A673 (cell line): Measurements from ENCODE around the gene LILRB1.

Experiments used
- EZH2 ChIP-seq: fragments of 200-600 bp; sonication (generic); IDR thresholded peaks from 2 replicates; pipeline ENCODE4 v1.6.1; 2017; ENCODE audit warnings: borderline replicate concordance, low read depth, mild to moderate bottlenecking, mixed read lengths, antibody characterized with exemption, low read length; ENCODE audit not compliant: poor library complexity, severe bottlenecking
- TF ChIP-seq, protein P1 (sequence below): fragments of 300-800, 200-600 bp; sonication (generic); conservative IDR thresholded peaks from 2 replicates; pipeline ENCODE4 v1.5.1; 2017; ENCODE audit warnings: low read depth, mild to moderate bottlenecking, antibody characterized with exemption, low read length, moderate library complexity, mixed read lengths

DNA sequence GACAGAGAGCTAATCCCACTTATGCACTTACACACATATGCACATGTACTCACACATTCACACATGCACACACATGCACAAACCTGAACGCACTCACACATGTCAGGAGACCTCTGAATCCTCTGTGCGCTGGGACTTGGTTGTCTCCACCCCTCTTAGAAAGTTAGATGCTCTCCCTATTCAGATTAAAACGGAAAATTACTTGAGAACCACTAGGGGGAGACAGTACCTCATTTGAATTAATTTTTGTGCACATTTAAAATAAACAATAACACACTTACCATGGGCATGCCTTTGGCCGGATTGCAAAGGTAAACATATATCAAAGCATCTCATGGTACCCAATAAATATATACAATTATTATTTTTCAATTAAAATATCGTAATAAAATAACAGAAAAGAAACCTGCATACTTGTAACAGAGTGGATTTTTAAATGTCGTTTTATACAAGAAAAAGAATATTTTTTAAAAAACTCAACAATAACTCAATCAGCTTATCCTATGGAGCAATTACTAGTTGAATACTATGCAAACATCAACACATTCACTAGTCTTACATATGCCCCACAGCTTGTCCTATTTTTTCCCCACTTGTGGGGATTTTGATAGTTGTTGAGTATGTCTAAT, 23.0 kb downstream of the LILRB1 start:
- TF ChIP-seq, protein P1, sequence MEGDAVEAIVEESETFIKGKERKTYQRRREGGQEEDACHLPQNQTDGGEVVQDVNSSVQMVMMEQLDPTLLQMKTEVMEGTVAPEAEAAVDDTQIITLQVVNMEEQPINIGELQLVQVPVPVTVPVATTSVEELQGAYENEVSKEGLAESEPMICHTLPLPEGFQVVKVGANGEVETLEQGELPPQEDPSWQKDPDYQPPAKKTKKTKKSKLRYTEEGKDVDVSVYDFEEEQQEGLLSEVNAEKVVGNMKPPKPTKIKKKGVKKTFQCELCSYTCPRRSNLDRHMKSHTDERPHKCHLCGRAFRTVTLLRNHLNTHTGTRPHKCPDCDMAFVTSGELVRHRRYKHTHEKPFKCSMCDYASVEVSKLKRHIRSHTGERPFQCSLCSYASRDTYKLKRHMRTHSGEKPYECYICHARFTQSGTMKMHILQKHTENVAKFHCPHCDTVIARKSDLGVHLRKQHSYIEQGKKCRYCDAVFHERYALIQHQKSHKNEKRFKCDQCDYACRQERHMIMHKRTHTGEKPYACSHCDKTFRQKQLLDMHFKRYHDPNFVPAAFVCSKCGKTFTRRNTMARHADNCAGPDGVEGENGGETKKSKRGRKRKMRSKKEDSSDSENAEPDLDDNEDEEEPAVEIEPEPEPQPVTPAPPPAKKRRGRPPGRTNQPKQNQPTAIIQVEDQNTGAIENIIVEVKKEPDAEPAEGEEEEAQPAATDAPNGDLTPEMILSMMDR: peak; percentile 78
- no peak for TF ChIP-seq EZH2
